ENCODE measurements around the gene UBTF.

DNA sequence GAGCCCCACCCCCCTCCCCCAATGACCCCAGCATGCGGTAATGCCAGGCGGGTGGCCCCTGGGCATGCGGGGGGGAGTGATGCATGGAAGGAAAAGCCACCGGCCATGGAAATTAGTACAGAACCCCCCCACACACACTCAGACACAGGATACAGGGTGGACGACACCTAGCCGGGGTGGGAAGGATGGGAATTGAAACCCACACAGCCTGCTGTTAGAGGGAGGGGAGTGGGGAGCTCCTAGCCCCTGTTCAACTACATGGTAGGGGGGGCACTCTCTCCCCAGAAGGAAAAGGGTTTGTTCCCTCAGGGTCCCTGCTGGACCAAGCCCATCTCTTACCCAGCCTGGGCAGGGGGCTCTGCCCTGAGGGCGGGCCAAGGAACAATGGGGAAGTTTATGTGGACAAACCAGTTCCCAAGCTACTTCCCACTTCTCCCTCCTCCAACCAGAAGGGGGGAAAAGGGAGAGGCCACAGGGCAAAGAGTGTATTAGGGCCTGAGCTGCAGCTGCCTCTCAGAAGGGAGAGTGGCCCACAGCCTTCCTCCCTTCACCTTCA lies 27.5 kb downstream of the UBTF start:
- TF ChIP-seq, protein P1, sequence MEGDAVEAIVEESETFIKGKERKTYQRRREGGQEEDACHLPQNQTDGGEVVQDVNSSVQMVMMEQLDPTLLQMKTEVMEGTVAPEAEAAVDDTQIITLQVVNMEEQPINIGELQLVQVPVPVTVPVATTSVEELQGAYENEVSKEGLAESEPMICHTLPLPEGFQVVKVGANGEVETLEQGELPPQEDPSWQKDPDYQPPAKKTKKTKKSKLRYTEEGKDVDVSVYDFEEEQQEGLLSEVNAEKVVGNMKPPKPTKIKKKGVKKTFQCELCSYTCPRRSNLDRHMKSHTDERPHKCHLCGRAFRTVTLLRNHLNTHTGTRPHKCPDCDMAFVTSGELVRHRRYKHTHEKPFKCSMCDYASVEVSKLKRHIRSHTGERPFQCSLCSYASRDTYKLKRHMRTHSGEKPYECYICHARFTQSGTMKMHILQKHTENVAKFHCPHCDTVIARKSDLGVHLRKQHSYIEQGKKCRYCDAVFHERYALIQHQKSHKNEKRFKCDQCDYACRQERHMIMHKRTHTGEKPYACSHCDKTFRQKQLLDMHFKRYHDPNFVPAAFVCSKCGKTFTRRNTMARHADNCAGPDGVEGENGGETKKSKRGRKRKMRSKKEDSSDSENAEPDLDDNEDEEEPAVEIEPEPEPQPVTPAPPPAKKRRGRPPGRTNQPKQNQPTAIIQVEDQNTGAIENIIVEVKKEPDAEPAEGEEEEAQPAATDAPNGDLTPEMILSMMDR (IDR thresholded peaks at IDR 0.05): no peak
- TF ChIP-seq POLR2A (IDR thresholded peaks at IDR 0.05): no peak
